ENCODE data around the gene ZNF138. TPM values are rescaled to one million over a fixed set of nuclear protein-coding genes. Genes with fewer than 3 reads are reported as not detected.

Gene ZNF138
- total RNA-seq, 3 donors from 2014 or later, result 7.4 to 8.6 (median 8.5) TPM

- DNase-seq (peak in 2 of 3 donors; percentile 30 to 50), ATAC-seq (peak; percentile 41)
- Histone ChIP-seq H3K4me3 (no peak overlapping the region), H3K36me3 (ENCODE audit: low read depth) (no peaks in the 10 kb centered on the region), H3K4me1 (ENCODE audit: low read depth) (no peaks in the 10 kb centered on the region), H3K9me3 (no peaks in the 10 kb centered on the region)
- TF ChIP-seq CTCF (IDR thresholded peaks at IDR 0.05), result no peak
- intact Hi-C loops (cut with DNase I, micrococcal nuclease), result no loop called here
These were observed 88.3 kb downstream of the ZNF138 start for GRCh38 chr7:64882341-64883112.

Other genes starting within 250 kb of the ZNF138 start
- 10 to 100 TPM in 1 of 3 donors, 1 to 10 TPM in 2; 8.7 to 11.9 (median 9.9) TPM for gene ZNF680, start 231.4 kb upstream of the ZNF138 start, total RNA-seq
- gene ZNF107, start 128.3 kb upstream of the ZNF138 start, total RNA-seq, result 1 to 10 TPM; 3.1 to 6.0 (median 5.0) TPM
- gene ZNF273, start 108.8 kb downstream of the ZNF138 start, total RNA-seq, result 1 to 10 TPM; 6.5 to 7.6 (median 6.9) TPM
- gene ZNF117, start 196.6 kb downstream of the ZNF138 start, total RNA-seq, result 1 to 10 TPM; 3.8 to 7.0 (median 6.3) TPM
- gene ERV3-1, start 212.3 kb downstream of the ZNF138 start, total RNA-seq, result 10 to 100 TPM in 1 of 3 donors, 1 to 10 TPM in 2; 6.8 to 13.5 (median 9.0) TPM

All from mucosa of descending colon (tissue), 3 donors.